Measurements from ENCODE around the gene ELOVL6.
"Not testable (repeated sequence)": the region's sequence is repeated elsewhere in the genome, so short reads cannot be mapped to it uniquely, and the experiment has no call there.

Gene ELOVL6

GRCh38 chr4:110198435-110199416 lies at the start of gene ELOVL6:
Gene ELOVL6, minus strand, starts transcription at chr4:110198615. Its CDS starts 280 bp downstream, at chr4:110198335.
- DNase-seq, result peak; percentile 55 to 69

GRCh38 chr4:110248100-110248499 lies 49.7 kb upstream of the ELOVL6 start:
- DNase-seq, result peak in 1 of 2 donors; percentile 1

GRCh38 chr4:110247591-110247990 lies 49.2 kb upstream of the ELOVL6 start:
- no peak for DNase-seq

GRCh38 chr4:110245577-110245976 lies 47.2 kb upstream of the ELOVL6 start:
- DNase-seq, result no peak

- no peak for DNase-seq
Measured at GRCh38 chr4:110236324-110236723, 37.9 kb upstream of the ELOVL6 start.

GRCh38 chr4:110233581-110233980 lies 35.2 kb upstream of the ELOVL6 start:
- not testable (repeated sequence) for DNase-seq

GRCh38 chr4:110231869-110232268 lies 33.5 kb upstream of the ELOVL6 start:
- DNase-seq, result no peak

- no peak for DNase-seq
Measured at GRCh38 chr4:110229266-110229665, 30.9 kb upstream of the ELOVL6 start.

- no peak for DNase-seq
Measured at GRCh38 chr4:110224812-110225211, 26.4 kb upstream of the ELOVL6 start.

GRCh38 chr4:110224142-110224541 lies 25.7 kb upstream of the ELOVL6 start:
- DNase-seq, result no peak

GRCh38 chr4:110218935-110219334 lies 20.5 kb upstream of the ELOVL6 start:
- not testable (repeated sequence) for DNase-seq

GRCh38 chr4:110217181-110217580 lies 18.8 kb upstream of the ELOVL6 start:
- not testable (repeated sequence) for DNase-seq

- no peak for DNase-seq
Measured at GRCh38 chr4:110216129-110216528, 17.7 kb upstream of the ELOVL6 start.

GRCh38 chr4:110211770-110212061 lies 13.3 kb upstream of the ELOVL6 start:
- no peak for DNase-seq

GRCh38 chr4:110211007-110211769 lies 12.8 kb upstream of the ELOVL6 start:
- DNase-seq, result peak in 1 of 2 donors; percentile 39

- DNase-seq, result no peak
Measured at GRCh38 chr4:110208419-110208818, 10.0 kb upstream of the ELOVL6 start.

- DNase-seq, result no peak
Measured at GRCh38 chr4:110207233-110207632, 8.8 kb upstream of the ELOVL6 start.

GRCh38 chr4:110202024-110202423 lies 3.6 kb upstream of the ELOVL6 start:
- no peak for DNase-seq

- DNase-seq, result no peak
Measured at GRCh38 chr4:110201502-110201901, 3.1 kb upstream of the ELOVL6 start.

GRCh38 chr4:110200689-110201088 lies 2.3 kb upstream of the ELOVL6 start:
- DNase-seq, result no peak

- no peak for DNase-seq
Measured at GRCh38 chr4:110198049-110198434, 373 bp downstream of the ELOVL6 start.

GRCh38 chr4:110197529-110198042 lies 829 bp downstream of the ELOVL6 start:
- peak; percentile 58 to 62 for DNase-seq

- peak; percentile 39 to 73 for DNase-seq
Measured at GRCh38 chr4:110196871-110197528, 1.4 kb downstream of the ELOVL6 start.
